Measurements from ENCODE around the gene ACADVL. TPM values are rescaled to one million over a fixed set of nuclear protein-coding genes. Genes with fewer than 3 reads are reported as not detected.
A peak's percentile ranks its signal among the peaks of the same experiment; 100 is the strongest.

The ACADVL gene
- polyA plus RNA-seq, 1 of the 3 experiments (the other 2 are of a cell fraction) = 635 TPM

GRCh38 chr17:7260651-7261378 lies 41.1 kb downstream of the ACADVL start (continued):
- no peak for TF ChIP-seq CTCF (IDR thresholded peaks at IDR 0.05)
- TF ChIP-seq FOXJ3 (CRISPR knock-in tag; IDR thresholded peaks at IDR 0.05) = no peak
- TF ChIP-seq FOXM1 (IDR thresholded peaks at IDR 0.05; ENCODE audit: low read depth) = no peak
- TF ChIP-seq RXRA (IDR thresholded peaks at IDR 0.05; ENCODE audit: borderline replicate concordance, low read depth) = no peak
- no peak for TF ChIP-seq TAF1 (IDR thresholded peaks at IDR 0.05; ENCODE audit: borderline replicate concordance, low read depth, low read length)
- no peak for TF ChIP-seq TEAD4 (IDR thresholded peaks at IDR 0.05; ENCODE audit: borderline replicate concordance, insufficient read depth)
- TF ChIP-seq GABPA (IDR thresholded peaks at IDR 0.05; ENCODE audit: low read depth) = no peak
- no peak for TF ChIP-seq RCOR1 (IDR thresholded peaks at IDR 0.05; ENCODE audit: low read length)
- TF ChIP-seq CHD2 (IDR thresholded peaks at IDR 0.05; ENCODE audit: low read length, partially characterized antibody) = no peak

GRCh38 chr17:7261379-7262191 lies 41.8 kb downstream of the ACADVL start:
- Histone ChIP-seq H3K36me3 (replicated peaks in 1 of 2; ENCODE audit: control insufficient read depth in 1 of 2, insufficient read depth in 2 of 2, low read length in 1 of 2) (peaks cover 0 to 19% of the 10 kb centered on the region in 2 experiments), H3K9me3 (no peaks in the 10 kb centered on the region), H2AFZ (ENCODE audit: low read depth) (no peak overlapping the region), H3K4me1 (ENCODE audit: control insufficient read depth in 1 of 2, insufficient read depth in 2 of 2, low read depth in 1 of 2, low read length in 1 of 2) (peaks cover 0 to 6% of the 10 kb centered on the region in 2 experiments; a peak in 2 of 4 replicates), H3K9ac (no peak overlapping the region), H3K4me3 (ENCODE audit: low read depth in 2 of 2, low read length in 1 of 2) (peak overlapping the region in 1 of 2 experiments; percentile 7; a peak in 1 of 4 replicates), H3K27me3 (ENCODE audit: insufficient read depth) (no peaks in the 10 kb centered on the region), H4K20me1 (ENCODE audit: insufficient read depth) (no peaks in the 10 kb centered on the region), H3K27ac (ENCODE audit: low read depth in 2 of 2, low read length in 1 of 2) (no peak overlapping the region), H3K79me2 (ENCODE audit: insufficient read depth) (no peaks in the 10 kb centered on the region), H3F3A (replicated peaks; ENCODE audit: insufficient read depth) (peaks cover 41% of the 10 kb centered on the region), H3K4me2 (no peak overlapping the region), H3K9me2 (no peaks in the 10 kb centered on the region)
- WGBS (ENCODE audit: low lambda C conversion rate) = 66% methylated on average over 40 of the region's 71 CpGs
- POLR2A ChIA-PET = no interaction called here
- CTCF ChIA-PET = interaction anchor here (0.8 to 1.4 kb wide), 3 partner anchors 19 to 35 kb away, joined by 3 to 8 read pairs (median 3); partner anchors contain the start of gene SLC2A4
- DNase-seq = peak; percentile 76
- TF ChIP-seq POLR2AphosphoS5 (IDR thresholded peaks at IDR 0.05; ENCODE audit: low read depth, low read length) (no peak), USF2 (IDR thresholded peaks at IDR 0.05; ENCODE audit: borderline replicate concordance, low read depth, low read length) (no peak), TEAD4 (IDR thresholded peaks at IDR 0.05; ENCODE audit: borderline replicate concordance, insufficient read depth) (no peak), YY1 (IDR thresholded peaks at IDR 0.05; ENCODE audit: low read depth) (no peak), EZH2phosphoT487 (IDR thresholded peaks at IDR 0.05; ENCODE audit: borderline replicate concordance, low read depth) (no peak), MXI1 (IDR thresholded peaks at IDR 0.05; ENCODE audit: low read depth, low read length) (no peak), RXRA (IDR thresholded peaks at IDR 0.05; ENCODE audit: borderline replicate concordance, low read depth) (no peak), FOXM1 (IDR thresholded peaks at IDR 0.05; ENCODE audit: low read depth) (no peak), MEF2A (IDR thresholded peaks at IDR 0.05; ENCODE audit: borderline replicate concordance, low read depth) (no peak), REST (IDR thresholded peaks at IDR 0.05; ENCODE audit: low read depth, low read length) (no peak), EP300 (IDR thresholded peaks at IDR 0.05; ENCODE audit: borderline replicate concordance in 1 of 2, low read depth in 1 of 2, low read length in 1 of 2) (no peak), GATA2 (CRISPR knock-in tag; IDR thresholded peaks at IDR 0.05) (no peak), RCOR1 (IDR thresholded peaks at IDR 0.05; ENCODE audit: low read length) (no peak), CHD2 (IDR thresholded peaks at IDR 0.05; ENCODE audit: low read length, partially characterized antibody) (no peak), NFIC (IDR thresholded peaks at IDR 0.05; ENCODE audit: borderline replicate concordance) (no peak), RAD21 (IDR thresholded peaks at IDR 0.05; ENCODE audit: low read length) (no peak), PBX3 (IDR thresholded peaks at IDR 0.05) (no peak)
